ENCODE data around the gene ATF2. TPM values are rescaled to one million over a fixed set of nuclear protein-coding genes. Genes with fewer than 3 reads are reported as not detected.

The ATF2 gene
- total RNA-seq, 1 donor from 2014 or later: 63.3 TPM

- Mint-ChIP-seq H3K4me1 (ENCODE audit: unreplicated experiment) (no peaks in the 10 kb centered on the region), H3K36me3 (ENCODE audit: low read depth, unreplicated experiment) (no peaks in the 10 kb centered on the region), H3K9me3 (ENCODE audit: unreplicated experiment) (no peaks in the 10 kb centered on the region), H3K27me3 (ENCODE audit: unreplicated experiment) (peaks cover 4% of the 10 kb centered on the region), H3K27ac (ENCODE audit: unreplicated experiment) (no peak overlapping the region), H3K4me3 (ENCODE audit: unreplicated experiment) (no peak overlapping the region)
- no peak for DNase-seq (ENCODE audit: low spot score)
- TF ChIP-seq CTCF (IDR thresholded peaks at IDR 0.05; ENCODE audit: unreplicated experiment): no peak
Observed at GRCh38 chr2:175025946-175026345, 142.1 kb downstream of the ATF2 start.

GRCh38 chr2:175025233-175025632, 142.8 kb downstream of the ATF2 start:
- no peak overlapping the region for H3K4me3 Mint-ChIP-seq (ENCODE audit: unreplicated experiment)
- peaks cover 4% of the 10 kb centered on the region for H3K27me3 Mint-ChIP-seq (ENCODE audit: unreplicated experiment)
- no peak overlapping the region for H3K27ac Mint-ChIP-seq (ENCODE audit: unreplicated experiment)
- DNase-seq (ENCODE audit: low spot score): no peak
- TF ChIP-seq CTCF (IDR thresholded peaks at IDR 0.05; ENCODE audit: unreplicated experiment): no peak
- no peaks in the 10 kb centered on the region for H3K9me3 Mint-ChIP-seq (ENCODE audit: unreplicated experiment)
- no peaks in the 10 kb centered on the region for H3K4me1 Mint-ChIP-seq (ENCODE audit: unreplicated experiment)
- no peaks in the 10 kb centered on the region for H3K36me3 Mint-ChIP-seq (ENCODE audit: low read depth, unreplicated experiment)

- no peak for TF ChIP-seq CTCF (IDR thresholded peaks at IDR 0.05; ENCODE audit: unreplicated experiment)
- no peaks in the 10 kb centered on the region for H3K4me1 Mint-ChIP-seq (ENCODE audit: unreplicated experiment)
- H3K9me3 Mint-ChIP-seq (ENCODE audit: unreplicated experiment): no peaks in the 10 kb centered on the region
- no peak overlapping the region for H3K4me3 Mint-ChIP-seq (ENCODE audit: unreplicated experiment)
- no peak for DNase-seq (ENCODE audit: low spot score)
- H3K27ac Mint-ChIP-seq (ENCODE audit: unreplicated experiment): no peak overlapping the region
- H3K36me3 Mint-ChIP-seq (ENCODE audit: low read depth, unreplicated experiment): no peaks in the 10 kb centered on the region
- H3K27me3 Mint-ChIP-seq (ENCODE audit: unreplicated experiment): peaks cover 4% of the 10 kb centered on the region
Observed at GRCh38 chr2:175022923-175023322, 145.1 kb downstream of the ATF2 start.

Small RNA genes lying within 50 kb of the gene (microRNA-seq; reads per million reads assigned to microRNA genes)
- gene MIR933 (ENCODE audit: unreplicated experiment): 14.3 reads per million, percentile 63 among the genes with 10 or more reads in this experiment

Other genes starting within 250 kb of the ATF2 start
- gene CHN1, start 162.8 kb downstream of the ATF2 start, total RNA-seq (ENCODE audit: unreplicated experiment): 26.3 TPM
- gene ATP5MC3, start 13.5 kb upstream of the ATF2 start, total RNA-seq (ENCODE audit: unreplicated experiment): 207 TPM